ENCODE data around the gene CTNND2. TPM values are rescaled to one million over a fixed set of nuclear protein-coding genes. Genes with fewer than 3 reads are reported as not detected.

CTNND2 gene
- total and polyA plus RNA-seq, 4 donors, result 0.05 to 0.50 (median 0.27) TPM

DNA sequence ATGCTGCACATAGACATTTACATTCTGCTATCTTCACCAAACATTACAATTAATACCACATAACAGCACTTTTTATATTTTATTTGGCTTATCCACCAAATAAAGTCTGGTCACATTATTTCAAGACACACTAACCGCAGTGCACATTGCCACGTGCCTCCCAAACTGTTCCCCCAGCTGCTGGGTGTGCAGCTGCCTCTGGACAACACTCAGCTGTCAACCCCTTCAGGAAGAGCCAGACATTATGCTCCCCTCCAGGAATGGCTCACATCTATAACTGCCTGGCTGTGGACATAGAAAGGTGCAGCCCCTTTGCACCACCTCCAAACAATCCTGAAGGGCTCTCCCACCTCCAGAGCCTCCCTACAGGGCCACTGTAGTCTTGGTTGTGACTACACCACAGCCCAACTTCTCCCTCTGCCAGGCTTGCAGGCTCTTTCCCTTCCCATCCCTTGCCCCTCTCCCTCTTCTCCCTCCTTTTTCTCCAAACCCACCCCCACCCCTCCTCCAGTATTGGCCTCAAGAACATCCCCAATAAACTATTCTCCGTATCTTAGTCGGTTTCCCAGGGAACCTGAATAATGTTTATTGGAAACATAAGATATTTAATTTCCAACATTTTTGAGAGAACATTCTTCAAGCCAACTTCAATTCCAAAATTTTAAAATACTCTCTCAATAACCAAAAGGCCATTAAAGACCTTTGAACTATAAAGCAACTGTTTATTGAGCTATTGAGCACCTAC lies 372.3 kb downstream of the CTNND2 start (continued):
- TF ChIP-seq, protein P1, sequence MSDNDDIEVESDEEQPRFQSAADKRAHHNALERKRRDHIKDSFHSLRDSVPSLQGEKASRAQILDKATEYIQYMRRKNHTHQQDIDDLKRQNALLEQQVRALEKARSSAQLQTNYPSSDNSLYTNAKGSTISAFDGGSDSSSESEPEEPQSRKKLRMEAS (IDR thresholded peaks at IDR 0.05), result no peak
- TF ChIP-seq FOXA1 (IDR thresholded peaks at IDR 0.05) (no peak), ATF3 (IDR thresholded peaks at IDR 0.05) (no peak), ZBTB33 (IDR thresholded peaks at IDR 0.05) (no peak), EGR1 (IDR thresholded peaks at IDR 0.05; ENCODE audit: low read depth in 2 of 2) (no peak), YY1 (IDR thresholded peaks at IDR 0.05) (no peak), TAF1 (conservative IDR thresholded peaks at IDR 0.05) (no peak)

- H3K36me3 ChIP-seq (ENCODE audit: control insufficient read depth in 4 of 4, insufficient read depth in 3 of 4, low read depth in 1 of 4, low read length in 3 of 4), result no peaks in the 10 kb centered on the region
- H3K4me3 ChIP-seq (ENCODE audit: low read depth in 1 of 3, low read length in 3 of 3), result no peak overlapping the region
- H3K9ac ChIP-seq (ENCODE audit: low read depth in 1 of 2, low read length in 2 of 2), result no peak overlapping the region
- TF ChIP-seq HNF4G (IDR thresholded peaks at IDR 0.05) (no peak), ATF3 (IDR thresholded peaks at IDR 0.05) (no peak), JUND (IDR thresholded peaks at IDR 0.05) (no peak), RXRA (IDR thresholded peaks at IDR 0.05) (no peak), SP1 (IDR thresholded peaks at IDR 0.05) (no peak), NR2F2 (IDR thresholded peaks at IDR 0.05) (no peak)
- TF ChIP-seq, protein P2, sequence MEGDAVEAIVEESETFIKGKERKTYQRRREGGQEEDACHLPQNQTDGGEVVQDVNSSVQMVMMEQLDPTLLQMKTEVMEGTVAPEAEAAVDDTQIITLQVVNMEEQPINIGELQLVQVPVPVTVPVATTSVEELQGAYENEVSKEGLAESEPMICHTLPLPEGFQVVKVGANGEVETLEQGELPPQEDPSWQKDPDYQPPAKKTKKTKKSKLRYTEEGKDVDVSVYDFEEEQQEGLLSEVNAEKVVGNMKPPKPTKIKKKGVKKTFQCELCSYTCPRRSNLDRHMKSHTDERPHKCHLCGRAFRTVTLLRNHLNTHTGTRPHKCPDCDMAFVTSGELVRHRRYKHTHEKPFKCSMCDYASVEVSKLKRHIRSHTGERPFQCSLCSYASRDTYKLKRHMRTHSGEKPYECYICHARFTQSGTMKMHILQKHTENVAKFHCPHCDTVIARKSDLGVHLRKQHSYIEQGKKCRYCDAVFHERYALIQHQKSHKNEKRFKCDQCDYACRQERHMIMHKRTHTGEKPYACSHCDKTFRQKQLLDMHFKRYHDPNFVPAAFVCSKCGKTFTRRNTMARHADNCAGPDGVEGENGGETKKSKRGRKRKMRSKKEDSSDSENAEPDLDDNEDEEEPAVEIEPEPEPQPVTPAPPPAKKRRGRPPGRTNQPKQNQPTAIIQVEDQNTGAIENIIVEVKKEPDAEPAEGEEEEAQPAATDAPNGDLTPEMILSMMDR (IDR thresholded peaks at IDR 0.05; ENCODE audit: low read depth, low read length, missing input control), result no peak
- TF ChIP-seq, protein P1 (IDR thresholded peaks at IDR 0.05), result no peak
- no peak for DNase-seq (ENCODE audit: low spot score)
- 93% methylated on average over 7 of the region's 7 CpGs for WGBS
- no peaks in the 10 kb centered on the region for H3K9me3 ChIP-seq (ENCODE audit: control insufficient read depth in 4 of 4, low read length in 3 of 4)
- H3K4me1 ChIP-seq (ENCODE audit: control insufficient read depth in 4 of 4, insufficient read depth in 4 of 4, low read length in 3 of 4), result no peaks in the 10 kb centered on the region
- no peak overlapping the region for H3K27ac ChIP-seq (ENCODE audit: low read depth in 1 of 2, low read length in 2 of 2)
- no peaks in the 10 kb centered on the region for H3K27me3 ChIP-seq (ENCODE audit: control insufficient read depth in 4 of 4, insufficient read depth in 4 of 4, low read length in 3 of 4)
Measured at GRCh38 chr5:11528720-11529119, 375.5 kb downstream of the CTNND2 start.

- Histone ChIP-seq H3K27me3 (ENCODE audit: control insufficient read depth in 4 of 4, insufficient read depth in 4 of 4, low read length in 3 of 4) (no peaks in the 10 kb centered on the region), H3K36me3 (ENCODE audit: control insufficient read depth in 4 of 4, insufficient read depth in 3 of 4, low read depth in 1 of 4, low read length in 3 of 4) (no peaks in the 10 kb centered on the region), H3K27ac (ENCODE audit: low read depth in 1 of 2, low read length in 2 of 2) (no peak overlapping the region), H3K4me3 (ENCODE audit: low read depth in 1 of 3, low read length in 3 of 3) (no peak overlapping the region), H3K9me3 (ENCODE audit: control insufficient read depth in 4 of 4, low read length in 3 of 4) (no peaks in the 10 kb centered on the region), H3K9ac (ENCODE audit: low read depth in 1 of 2, low read length in 2 of 2) (no peak overlapping the region), H3K4me1 (ENCODE audit: control insufficient read depth in 4 of 4, insufficient read depth in 4 of 4, low read length in 3 of 4) (no peaks in the 10 kb centered on the region)
- TF ChIP-seq REST (IDR thresholded peaks at IDR 0.05) (no peak), GABPA (IDR thresholded peaks at IDR 0.05 in 1 of 2, conservative IDR thresholded peaks at IDR 0.05 in 1 of 2) (no peak), NR2F2 (IDR thresholded peaks at IDR 0.05) (no peak), RAD21 (IDR thresholded peaks at IDR 0.05) (no peak), ATF3 (IDR thresholded peaks at IDR 0.05) (no peak)
- 90% methylated on average over 7 of the region's 7 CpGs for WGBS
- no peak for DNase-seq (ENCODE audit: low spot score)
Measured at GRCh38 chr5:11527652-11528349, 376.4 kb downstream of the CTNND2 start.
